Ascending aorta (tissue), 2 donors: Measurements from ENCODE around the gene ME2. TPM values are rescaled to one million over a fixed set of nuclear protein-coding genes. Genes with fewer than 3 reads are reported as not detected.
"Not testable (repeated sequence)": the region's sequence is repeated elsewhere in the genome, so short reads cannot be mapped to it uniquely, and the experiment has no call there.

Experiments
- DNase-seq, 2 donors: peaks; one replicate each; pipeline ENCODE4 v3.0.0-alpha.2; 2019; ENCODE audit warnings: low spot score in 2 of 2
- H3K27ac ChIP-seq, 2 donors: fragments of 200-600 bp; sonication (generic); one replicate each; pipeline ENCODE4 v1.5.1; 2016 to 2017; ENCODE audit warnings: mild to moderate bottlenecking in 1 of 2
- H3K27me3 ChIP-seq: fragments of 200-600 bp; sonication (generic); one replicate; pipeline ENCODE4 v1.5.1; 2017
- H3K36me3 ChIP-seq, 2 donors: fragments of 200-600 bp; sonication (generic); one replicate each; pipeline ENCODE4 v1.5.1; 2016
- H3K4me1 ChIP-seq, 2 donors: fragments of 200-600 bp; sonication (generic); one replicate each; pipeline ENCODE4 v1.5.1; 2016 to 2017; ENCODE audit warnings: mild to moderate bottlenecking in 1 of 2
- H3K4me3 ChIP-seq, 2 donors: fragments of 200-600 bp; sonication (generic); one replicate each; pipeline ENCODE4 v1.5.1; 2016 to 2017; ENCODE audit warnings: mild to moderate bottlenecking in 1 of 2
- H3K9me3 ChIP-seq, 2 donors: fragments of 200-600 bp; sonication (generic); one replicate each; pipeline ENCODE4 v1.5.1; 2016
- CTCF ChIP-seq, 3 experiments: fragments of 200-600 bp in 2 of 3; fragments of 450-650 bp in 1 of 3; sonication (generic) in 2 of 3; IDR thresholded peaks; one replicate each; pipeline ENCODE4 v1.5.1; 2016 to 2019; ENCODE audit warnings: antibody characterized with exemption in 3 of 3, mild to moderate bottlenecking in 1 of 3, moderate library complexity in 1 of 3
- intact Hi-C: fragments of 100-400 bp; cut with DNase I; formaldehyde crosslinking; loops from one replicate; pipeline ENCODE4 v1.15.1; 2023
- total RNA-seq: library from RNA; depleted of rRNA; stranded (reverse); fragments of >200 nt; gene quantifications from one replicate; pipeline ENCODE4 v1.1.0, GENCODE V29; 2016

Gene ME2
- total RNA-seq, 1 donor from 2014 or later: 27.4 TPM

GRCh38 chr18:50875966-50876536 lies 2.9 kb upstream of the ME2 start:
- TF ChIP-seq CTCF (IDR thresholded peaks at IDR 0.05): no peak
- intact Hi-C loops: loop anchor here (5.0 to 10.0 kb wide), 3 partner anchors 54 to 591 kb away; partner anchors contain the start of genes CXXC1, MBD1 and MRO
- Histone ChIP-seq H3K27ac (no peak overlapping the region), H3K4me1 (peaks cover 6% of the 10 kb centered on the region in 2 donors), H3K9me3 (no peaks in the 10 kb centered on the region), H3K36me3 (no peaks in the 10 kb centered on the region), H3K27me3 (no peaks in the 10 kb centered on the region), H3K4me3 (no peak overlapping the region)
- DNase-seq: no peak

- no peaks in the 10 kb centered on the region for H3K9me3 ChIP-seq
- peaks cover 6% of the 10 kb centered on the region in 2 donors for H3K4me1 ChIP-seq
- peak overlapping the region in 1 of 2 donors; percentile 87 for H3K27ac ChIP-seq
- intact Hi-C loops: loop anchor here (2.0 to 10.0 kb wide), 4 partner anchors 55 to 593 kb away; partner anchors contain the start of genes CXXC1, MBD1, MEX3C and MRO
- peak overlapping the region; percentile 88 to 92 for H3K4me3 ChIP-seq
- H3K36me3 ChIP-seq: no peaks in the 10 kb centered on the region
- no peak for TF ChIP-seq CTCF (IDR thresholded peaks at IDR 0.05)
- no peaks in the 10 kb centered on the region for H3K27me3 ChIP-seq
- DNase-seq: no peak
Measured at GRCh38 chr18:50877545-50878265, 1.2 kb upstream of the ME2 start.

- no peaks in the 10 kb centered on the region for H3K9me3 ChIP-seq
- H3K4me1 ChIP-seq: peaks cover 6% of the 10 kb centered on the region in 2 donors
- no peaks in the 10 kb centered on the region for H3K27me3 ChIP-seq
- intact Hi-C loops: loop anchor here (1.0 to 10.0 kb wide), 6 partner anchors 57 to 595 kb away; partner anchors contain the start of genes CXXC1, MBD1, MEX3C and MRO
- peak overlapping the region; percentile 87 to 92 for H3K27ac ChIP-seq
- DNase-seq: no peak
- peak overlapping the region; percentile 88 to 92 for H3K4me3 ChIP-seq
- TF ChIP-seq CTCF (IDR thresholded peaks at IDR 0.05): no peak
- no peaks in the 10 kb centered on the region for H3K36me3 ChIP-seq
Measured at GRCh38 chr18:50879302-50880118, 592 bp downstream of the ME2 start.

GRCh38 chr18:50880119-50880465 lies 1.2 kb downstream of the ME2 start:
- Histone ChIP-seq H3K27me3 (no peaks in the 10 kb centered on the region), H3K4me3 (peak overlapping the region; percentile 88 to 92), H3K36me3 (no peaks in the 10 kb centered on the region), H3K4me1 (peaks cover 6% of the 10 kb centered on the region in 2 donors), H3K9me3 (no peaks in the 10 kb centered on the region), H3K27ac (peak overlapping the region in 1 of 2 donors; percentile 87)
- no peak for TF ChIP-seq CTCF (IDR thresholded peaks at IDR 0.05)
- intact Hi-C loops: no loop called here
- no peak for DNase-seq

GRCh38 chr18:50880944-50881343 lies 2.0 kb downstream of the ME2 start:
- intact Hi-C loops, H3K36me3 ChIP-seq, H3K4me1 ChIP-seq, H3K4me3 ChIP-seq, H3K27me3 ChIP-seq, H3K9me3 ChIP-seq, DNase-seq, H3K27ac ChIP-seq: not testable (repeated sequence)
